Hepatocyte (in vitro differentiated cells): ENCODE data around the gene ST3GAL4. TPM values are rescaled to one million over a fixed set of nuclear protein-coding genes. Genes with fewer than 3 reads are reported as not detected.
"Not testable (repeated sequence)": the region's sequence is repeated elsewhere in the genome, so short reads cannot be mapped to it uniquely, and the experiment has no call there.

ENCODE experiments used
- DNase-seq: peaks from one replicate; pipeline ENCODE4 v3.0.0-alpha.2; 2016; ENCODE audit warnings: low spot score
- H2AFZ ChIP-seq: fragments of 200-600 bp; sonication (generic); 2 replicates; pipeline ENCODE4 v1.6.0; 2016; ENCODE audit warnings: antibody characterized with exemption, mild to moderate bottlenecking
- H3K27ac ChIP-seq: fragments of 200-600 bp; sonication (generic); 2 replicates; pipeline ENCODE4 v1.5.1; 2016; ENCODE audit warnings: mild to moderate bottlenecking
- H3K27me3 ChIP-seq: fragments of 200-600 bp; sonication (generic); 2 replicates; pipeline ENCODE4 v1.6.1; 2016
- H3K36me3 ChIP-seq: fragments of 200-600 bp; sonication (generic); replicated peaks from 2 replicates; pipeline ENCODE4 v1.5.1; 2016; ENCODE audit warnings: low read depth; ENCODE audit not compliant: insufficient read depth
- H3K4me1 ChIP-seq: fragments of 200-600 bp; sonication (generic); 2 replicates; pipeline ENCODE4 v1.5.1; 2016; ENCODE audit warnings: mild to moderate bottlenecking, moderate library complexity; ENCODE audit not compliant: insufficient read depth
- H3K4me2 ChIP-seq: fragments of 200-600 bp; sonication (generic); 2 replicates; pipeline ENCODE4 v1.6.0; 2016
- H3K4me3 ChIP-seq: fragments of 200-600 bp; sonication (generic); 2 replicates; pipeline ENCODE4 v1.5.1; 2016; ENCODE audit warnings: mild to moderate bottlenecking
- H3K79me2 ChIP-seq: fragments of 200-600 bp; sonication (generic); 2 replicates; pipeline ENCODE4 v1.6.0; 2017; ENCODE audit warnings: mild to moderate bottlenecking
- H3K9me2 ChIP-seq: fragments of 200-600 bp; sonication (generic); replicated peaks from 2 replicates; pipeline ENCODE4 v1.6.0; 2017; ENCODE audit warnings: mild to moderate bottlenecking; ENCODE audit not compliant: insufficient read depth
- H3K9me3 ChIP-seq: fragments of 200-600 bp; sonication (generic); 2 replicates; pipeline ENCODE4 v1.5.1; 2016; ENCODE audit warnings: low read depth, mild to moderate bottlenecking
- H4K20me1 ChIP-seq: fragments of 200-600 bp; sonication (generic); 2 replicates; pipeline ENCODE4 v1.6.0; 2016; ENCODE audit warnings: mild to moderate bottlenecking; ENCODE audit not compliant: insufficient read depth, poor library complexity, severe bottlenecking
- EZH2 ChIP-seq: fragments of 200-600 bp; sonication (generic); IDR thresholded peaks from 2 replicates; pipeline ENCODE4 v1.6.1; 2016; ENCODE audit warnings: antibody characterized with exemption, mild to moderate bottlenecking, borderline replicate concordance
- EZH2phosphoT487 ChIP-seq: fragments of 200-600 bp; sonication (generic); IDR thresholded peaks from one replicate; pipeline ENCODE4 v1.6.1; 2018; ENCODE audit warnings: antibody characterized with exemption, mild to moderate bottlenecking, low read depth, moderate library complexity; ENCODE audit not compliant: unreplicated experiment, severe bottlenecking
- WGBS: methylation state at CpG from one replicate; pipeline ENCODE4 v1.1.6; 2016; ENCODE audit warnings: low lambda C conversion rate; ENCODE audit errors: missing lambda C conversion rate; 5-methylcytosine and 5-hydroxymethylcytosine counted together
- polyA plus RNA-seq: library from polyadenylated mRNA; unstranded; fragments of >200 nt; fragmentation: Nextera tagmentation; extraction: Ambion mirVana; gene quantifications from 2 replicates; pipeline ENCODE4 v1.2.1, GENCODE V29; 2016
- total RNA-seq: library from RNA; depleted of rRNA; stranded (reverse); fragments of >200 nt; gene quantifications from 2 replicates; pipeline ENCODE4 v1.2.3, GENCODE V29; 2014
- TF ChIP-seq, protein P1 (sequence below): fragments of 200-600 bp; sonication (generic); IDR thresholded peaks from 2 replicates; pipeline ENCODE4 v1.5.1; 2016; ENCODE audit warnings: antibody characterized with exemption, mild to moderate bottlenecking; ENCODE audit not compliant: poor library complexity

Gene ST3GAL4
- total and polyA plus RNA-seq, 2 experiments from 2014 or later = 31.0 to 31.5 TPM

DNA sequence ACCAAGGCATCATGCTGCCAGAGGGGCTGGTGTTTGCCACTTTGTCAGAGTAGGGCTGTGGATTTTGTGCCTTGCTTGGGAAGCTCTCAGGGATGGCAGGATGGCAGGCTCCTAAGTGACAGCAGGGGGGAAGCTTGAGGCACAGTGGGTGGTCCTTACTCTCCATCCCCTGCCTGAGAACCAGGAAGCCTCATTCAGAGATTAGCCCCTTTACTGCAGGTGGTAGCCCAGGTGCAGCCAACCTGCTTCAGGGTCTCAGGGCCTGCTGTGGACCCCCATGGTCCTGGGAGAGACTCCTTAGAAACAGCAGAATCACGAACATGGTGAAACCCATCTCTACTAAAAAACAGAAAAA is 8.9 kb upstream of the ST3GAL4 start:
- TF ChIP-seq, protein P1, sequence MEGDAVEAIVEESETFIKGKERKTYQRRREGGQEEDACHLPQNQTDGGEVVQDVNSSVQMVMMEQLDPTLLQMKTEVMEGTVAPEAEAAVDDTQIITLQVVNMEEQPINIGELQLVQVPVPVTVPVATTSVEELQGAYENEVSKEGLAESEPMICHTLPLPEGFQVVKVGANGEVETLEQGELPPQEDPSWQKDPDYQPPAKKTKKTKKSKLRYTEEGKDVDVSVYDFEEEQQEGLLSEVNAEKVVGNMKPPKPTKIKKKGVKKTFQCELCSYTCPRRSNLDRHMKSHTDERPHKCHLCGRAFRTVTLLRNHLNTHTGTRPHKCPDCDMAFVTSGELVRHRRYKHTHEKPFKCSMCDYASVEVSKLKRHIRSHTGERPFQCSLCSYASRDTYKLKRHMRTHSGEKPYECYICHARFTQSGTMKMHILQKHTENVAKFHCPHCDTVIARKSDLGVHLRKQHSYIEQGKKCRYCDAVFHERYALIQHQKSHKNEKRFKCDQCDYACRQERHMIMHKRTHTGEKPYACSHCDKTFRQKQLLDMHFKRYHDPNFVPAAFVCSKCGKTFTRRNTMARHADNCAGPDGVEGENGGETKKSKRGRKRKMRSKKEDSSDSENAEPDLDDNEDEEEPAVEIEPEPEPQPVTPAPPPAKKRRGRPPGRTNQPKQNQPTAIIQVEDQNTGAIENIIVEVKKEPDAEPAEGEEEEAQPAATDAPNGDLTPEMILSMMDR = no peak
- no peak for TF ChIP-seq EZH2
- no peak for TF ChIP-seq EZH2phosphoT487
- WGBS = 81% methylated on average over 1 of the region's 1 CpG
- peaks cover 31% of the 10 kb centered on the region for H3K4me1 ChIP-seq
- no peaks in the 10 kb centered on the region for H3K9me3 ChIP-seq
- no peaks in the 10 kb centered on the region for H3K27me3 ChIP-seq
- H3K4me3 ChIP-seq = no peak overlapping the region
- H3K36me3 ChIP-seq = no peaks in the 10 kb centered on the region
- H3K9me2 ChIP-seq = no peaks in the 10 kb centered on the region
- peak overlapping the region; percentile 4 for H3K4me2 ChIP-seq
- H4K20me1 ChIP-seq = no peaks in the 10 kb centered on the region
- H3K27ac ChIP-seq = peak overlapping the region; percentile 82
- peaks cover 11% of the 10 kb centered on the region for H3K79me2 ChIP-seq
- DNase-seq = no peak
- no peak overlapping the region for H2AFZ ChIP-seq

DNA sequence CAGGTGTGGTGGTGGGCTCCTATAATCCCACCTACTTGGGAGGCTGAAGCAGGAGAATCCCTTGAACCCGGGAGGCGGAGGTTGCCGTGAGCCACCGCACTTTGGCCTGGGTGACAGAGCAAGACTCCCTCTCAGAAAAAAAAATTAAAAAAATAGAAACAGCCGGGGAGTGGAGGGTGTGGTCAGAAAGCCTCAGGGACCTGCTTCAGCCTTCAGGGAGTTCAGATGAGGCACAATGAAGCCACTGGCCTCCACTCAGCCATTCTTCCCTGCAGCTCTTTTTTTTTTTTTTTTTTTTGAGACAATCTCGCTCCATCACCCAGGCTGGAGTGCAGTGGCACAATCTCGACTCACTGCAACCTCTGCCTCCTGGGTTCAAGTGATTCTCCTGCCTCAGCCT is 8.5 kb upstream of the ST3GAL4 start:
- not testable (repeated sequence) for H4K20me1 ChIP-seq, DNase-seq, H3K9me3 ChIP-seq, H3K9me2 ChIP-seq, H3K4me3 ChIP-seq, H3K36me3 ChIP-seq, H3K27me3 ChIP-seq, H2AFZ ChIP-seq
- peak overlapping the region; percentile 4 for H3K4me2 ChIP-seq
- peak overlapping the region; percentile 82 for H3K27ac ChIP-seq
- peaks cover 15% of the 10 kb centered on the region for H3K79me2 ChIP-seq
- WGBS = 87% methylated on average over 7 of the region's 7 CpGs
- peaks cover 29% of the 10 kb centered on the region for H3K4me1 ChIP-seq

DNA sequence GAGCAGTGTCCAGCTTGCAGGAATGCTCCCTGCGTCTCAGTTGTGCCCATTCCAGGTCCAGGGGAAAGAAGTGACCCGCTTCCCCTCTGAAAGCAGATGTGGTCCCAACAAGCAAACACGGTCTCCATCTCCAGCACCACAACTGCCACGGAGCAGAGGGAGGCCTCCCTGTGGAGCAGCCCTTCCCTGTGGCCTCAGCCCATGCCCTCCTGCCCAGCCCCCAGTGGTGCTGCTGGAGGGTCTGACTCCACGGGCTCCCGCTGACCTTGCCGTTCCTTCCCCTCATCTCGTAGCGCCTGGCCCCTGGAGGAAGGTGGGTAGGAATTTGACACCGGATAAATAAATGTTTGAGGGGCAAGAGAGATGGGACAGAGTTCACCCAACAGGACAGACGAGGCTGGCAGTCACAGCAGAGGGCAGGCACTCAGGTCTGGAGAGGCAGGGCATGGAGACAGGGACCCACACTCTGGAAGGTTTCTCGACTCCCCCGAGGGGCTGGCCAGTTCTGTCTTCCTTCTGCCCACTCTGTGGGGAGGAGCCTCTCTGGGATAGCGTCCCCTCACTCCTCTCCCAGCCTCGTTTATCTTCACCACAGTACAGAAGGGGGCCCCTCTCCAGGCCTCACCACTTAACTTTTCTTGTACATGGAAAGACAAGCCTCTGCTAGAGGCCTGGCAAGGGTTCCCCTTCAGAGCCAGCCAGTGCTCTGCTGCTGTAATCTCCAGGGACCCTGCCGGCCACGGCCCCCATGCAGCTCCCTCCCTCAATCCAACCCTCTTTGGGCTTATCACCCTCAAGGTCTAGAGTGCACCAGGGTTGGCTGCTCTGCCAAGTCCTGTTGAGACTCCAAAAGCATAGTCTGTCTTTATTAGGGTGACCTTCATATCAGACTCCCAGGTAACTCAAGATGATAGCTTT is 7.5 kb upstream of the ST3GAL4 start:
- Histone ChIP-seq H3K27ac (peak overlapping the region; percentile 67), H3K79me2 (peaks cover 25% of the 10 kb centered on the region), H3K4me2 (peak overlapping the region; percentile 30), H3K4me1 (peaks cover 25% of the 10 kb centered on the region), H3K9me3 (no peaks in the 10 kb centered on the region), H4K20me1 (no peaks in the 10 kb centered on the region), H2AFZ (no peak overlapping the region), H3K4me3 (no peak overlapping the region), H3K36me3 (no peaks in the 10 kb centered on the region), H3K27me3 (no peaks in the 10 kb centered on the region), H3K9me2 (no peaks in the 10 kb centered on the region)
- DNase-seq = no peak
- TF ChIP-seq EZH2phosphoT487 (no peak), EZH2 (no peak)
- TF ChIP-seq, protein P1 = no peak
- WGBS = 61% methylated on average over 17 of the region's 17 CpGs

DNA sequence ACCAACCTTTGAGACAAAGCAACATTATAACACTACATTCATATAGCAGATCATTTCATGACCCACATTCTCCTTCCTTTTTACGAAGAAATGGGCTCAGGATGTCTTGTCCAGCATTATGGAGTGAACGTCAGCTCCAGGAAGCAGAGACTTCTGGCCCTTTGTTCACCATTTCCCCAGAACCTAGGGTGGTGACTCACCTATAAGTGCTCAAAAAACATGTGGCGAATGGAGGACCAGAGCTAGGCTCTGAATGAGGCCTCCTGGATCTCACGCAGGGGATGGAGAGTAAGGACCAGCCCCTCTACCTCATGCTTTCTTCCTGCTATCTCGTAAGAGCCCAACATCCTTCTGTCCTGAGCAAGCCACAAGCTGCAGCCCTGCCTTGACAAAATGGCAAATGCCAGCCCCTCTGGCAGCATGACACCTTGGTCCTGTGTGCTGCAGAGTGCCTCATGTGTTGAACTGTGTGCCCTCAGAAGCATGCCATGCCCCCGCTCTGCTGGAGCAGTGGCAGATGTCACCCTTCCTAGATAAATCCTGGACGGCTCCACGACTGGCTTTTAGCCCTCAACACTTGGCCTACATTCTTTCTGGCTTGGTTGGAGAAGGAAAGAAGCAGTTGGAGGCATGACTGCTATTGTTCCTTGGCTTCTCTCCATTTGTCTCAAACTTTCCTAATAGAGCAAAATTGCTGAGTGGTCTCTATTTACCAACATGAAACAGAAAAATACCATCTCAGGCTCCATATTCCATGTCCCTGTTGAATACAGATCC is 6.5 kb upstream of the ST3GAL4 start:
- Histone ChIP-seq H2AFZ (no peak overlapping the region), H3K36me3 (no peaks in the 10 kb centered on the region), H3K79me2 (peaks cover 33% of the 10 kb centered on the region), H3K9me3 (no peaks in the 10 kb centered on the region), H3K27ac (peak overlapping the region; percentile 67), H3K4me3 (no peak overlapping the region), H3K4me2 (no peak overlapping the region), H4K20me1 (no peaks in the 10 kb centered on the region), H3K9me2 (no peaks in the 10 kb centered on the region), H3K27me3 (no peaks in the 10 kb centered on the region), H3K4me1 (peaks cover 35% of the 10 kb centered on the region)
- DNase-seq = no peak
- 81% methylated on average over 8 of the region's 8 CpGs for WGBS
- TF ChIP-seq EZH2phosphoT487 (no peak), EZH2 (no peak)
- TF ChIP-seq, protein P1 = no peak
